ENCODE data around the gene ODAD4. TPM values are rescaled to one million over a fixed set of nuclear protein-coding genes. Genes with fewer than 3 reads are reported as not detected.

ODAD4 gene
- 0.89 TPM for total RNA-seq

GRCh38 chr17:41930009-41930832 is at the start of gene ODAD4:
Gene ODAD4, plus strand, starts transcription at chr17:41930617. Its CDS starts 107 bp downstream, at chr17:41930724.
- peak; percentile 97 for DNase-seq

- no peak for DNase-seq
These were observed 47.7 kb upstream of the ODAD4 start for GRCh38 chr17:41882756-41883155.

- DNase-seq, result no peak
These were observed 44.7 kb upstream of the ODAD4 start for GRCh38 chr17:41885733-41886132.

- DNase-seq, result no peak
These were observed 42.0 kb upstream of the ODAD4 start for GRCh38 chr17:41888332-41888965.

GRCh38 chr17:41891135-41892020 is 39.0 kb upstream of the ODAD4 start:
- no peak for DNase-seq

- DNase-seq, result no peak
These were observed 38.4 kb upstream of the ODAD4 start for GRCh38 chr17:41892021-41892376.

GRCh38 chr17:41893384-41893783 is 37.0 kb upstream of the ODAD4 start:
- no peak for DNase-seq

- no peak for DNase-seq
These were observed 35.6 kb upstream of the ODAD4 start for GRCh38 chr17:41894791-41895331.

- DNase-seq, result peak; percentile 48
These were observed 34.8 kb upstream of the ODAD4 start for GRCh38 chr17:41895617-41896016.

- DNase-seq, result no peak
These were observed 33.7 kb upstream of the ODAD4 start for GRCh38 chr17:41896726-41897125.

- no peak for DNase-seq
These were observed 28.8 kb upstream of the ODAD4 start for GRCh38 chr17:41901646-41902045.

GRCh38 chr17:41904242-41904841 is 26.1 kb upstream of the ODAD4 start:
- DNase-seq, result no peak

- DNase-seq, result no peak
These were observed 25.2 kb upstream of the ODAD4 start for GRCh38 chr17:41905172-41905571.

GRCh38 chr17:41906465-41907184 is 23.8 kb upstream of the ODAD4 start:
- DNase-seq, result no peak

GRCh38 chr17:41907185-41907556 is 23.2 kb upstream of the ODAD4 start:
- DNase-seq, result no peak

GRCh38 chr17:41907633-41908539 is 22.5 kb upstream of the ODAD4 start:
- no peak for DNase-seq

- no peak for DNase-seq
These were observed 21.3 kb upstream of the ODAD4 start for GRCh38 chr17:41909088-41909487.

GRCh38 chr17:41910701-41911391 is 19.6 kb upstream of the ODAD4 start:
- DNase-seq, result no peak

- DNase-seq, result no peak
These were observed 17.5 kb upstream of the ODAD4 start for GRCh38 chr17:41912925-41913324.

- DNase-seq, result no peak
These were observed 16.6 kb upstream of the ODAD4 start for GRCh38 chr17:41913798-41914197.

Data from skin of body (tissue), 2 donors.